ENCODE measurements around the gene PITHD1.
A peak's percentile ranks its signal among the peaks of the same experiment; 100 is the strongest.
"Not testable (repeated sequence)": the region's sequence is repeated elsewhere in the genome, so short reads cannot be mapped to it uniquely, and the experiment has no call there.

The PITHD1 gene, protein sequence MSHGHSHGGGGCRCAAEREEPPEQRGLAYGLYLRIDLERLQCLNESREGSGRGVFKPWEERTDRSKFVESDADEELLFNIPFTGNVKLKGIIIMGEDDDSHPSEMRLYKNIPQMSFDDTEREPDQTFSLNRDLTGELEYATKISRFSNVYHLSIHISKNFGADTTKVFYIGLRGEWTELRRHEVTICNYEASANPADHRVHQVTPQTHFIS

DNA sequence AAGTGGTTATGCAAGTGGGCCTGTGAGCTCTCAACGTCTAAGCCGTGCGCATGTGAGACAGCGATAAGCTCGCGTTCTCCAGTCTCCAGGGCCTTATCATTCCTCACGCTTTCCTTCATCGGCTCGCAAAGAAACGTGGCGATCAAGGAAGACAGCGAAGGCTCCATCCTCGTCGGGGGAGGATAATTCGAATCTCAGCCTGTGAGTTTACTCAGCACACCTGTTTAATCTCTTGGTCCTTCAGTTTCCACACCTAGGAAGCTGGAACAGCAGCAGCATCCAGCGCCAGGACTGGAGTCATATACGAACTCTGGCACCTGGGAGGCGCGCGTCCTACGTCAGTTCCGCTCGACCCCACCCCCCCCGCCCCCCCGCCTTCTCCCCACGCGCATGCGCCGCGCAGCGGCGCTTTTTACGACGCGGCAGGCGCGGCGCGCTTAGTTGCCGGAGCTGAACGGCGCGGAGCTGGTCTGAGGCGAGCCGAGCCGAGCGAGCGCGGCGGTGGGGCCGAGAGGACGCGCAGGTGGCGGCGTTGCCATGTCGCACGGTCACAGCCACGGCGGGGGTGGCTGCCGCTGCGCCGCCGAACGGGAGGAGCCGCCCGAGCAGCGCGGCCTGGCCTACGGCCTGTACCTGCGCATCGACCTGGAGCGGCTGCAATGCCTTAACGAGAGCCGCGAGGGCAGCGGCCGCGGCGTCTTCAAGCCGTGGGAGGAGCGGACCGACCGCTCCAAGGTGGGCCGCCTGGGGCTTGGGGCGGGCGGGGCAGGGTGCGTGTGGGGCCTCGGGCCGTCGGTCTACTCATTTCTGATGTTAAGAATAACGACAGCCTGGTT lies at the start of gene PITHD1:
Gene PITHD1 (plus strand): TSS at position 440 of the 836 bp plus-strand sequence. CDS start 98 bp downstream, at position 538.
- DNase-seq (ENCODE audit: low read depth): peak; percentile 55

DNA sequence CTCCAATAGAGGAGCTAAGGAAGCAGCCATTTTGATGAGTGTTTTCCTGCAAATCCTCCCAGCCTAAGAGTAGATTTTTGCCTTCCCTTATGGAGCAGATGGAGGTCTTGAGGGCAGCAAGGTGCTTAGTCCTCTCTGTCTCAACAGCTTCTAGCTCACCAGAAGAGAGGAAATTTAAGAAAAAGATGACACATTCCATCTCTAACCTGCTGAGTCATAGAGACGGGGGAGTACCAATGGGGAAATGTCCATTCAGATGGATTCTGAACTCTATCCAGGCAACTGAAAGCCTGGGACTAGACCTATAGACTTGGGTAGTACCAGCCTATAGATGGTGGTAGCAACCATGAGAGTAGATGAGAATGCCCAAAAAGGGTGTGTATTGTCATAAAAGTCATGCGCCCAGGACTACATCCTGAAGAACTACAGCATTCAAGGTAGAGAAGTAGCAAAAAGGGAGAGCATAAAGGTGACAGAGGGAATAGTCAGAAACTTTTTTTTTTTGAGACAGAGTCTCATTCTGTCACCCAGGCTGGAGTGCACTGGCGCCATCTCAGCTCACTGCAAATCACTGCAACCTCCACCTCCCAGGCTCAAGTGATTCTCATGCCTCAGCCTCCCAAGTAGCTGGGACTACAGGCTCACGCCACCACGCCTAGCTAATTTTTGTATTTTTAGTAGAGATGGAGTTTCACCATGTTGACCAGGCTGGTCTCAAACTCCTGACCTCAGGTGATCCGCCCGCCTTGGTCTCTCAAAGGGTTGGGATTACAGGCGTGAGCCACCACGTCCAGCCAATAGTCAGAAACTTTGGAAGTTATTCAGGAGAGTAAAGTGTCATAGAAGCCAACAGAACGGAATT lies 45.6 kb upstream of the PITHD1 start:
- no peak for DNase-seq (ENCODE audit: low read depth)

DNA sequence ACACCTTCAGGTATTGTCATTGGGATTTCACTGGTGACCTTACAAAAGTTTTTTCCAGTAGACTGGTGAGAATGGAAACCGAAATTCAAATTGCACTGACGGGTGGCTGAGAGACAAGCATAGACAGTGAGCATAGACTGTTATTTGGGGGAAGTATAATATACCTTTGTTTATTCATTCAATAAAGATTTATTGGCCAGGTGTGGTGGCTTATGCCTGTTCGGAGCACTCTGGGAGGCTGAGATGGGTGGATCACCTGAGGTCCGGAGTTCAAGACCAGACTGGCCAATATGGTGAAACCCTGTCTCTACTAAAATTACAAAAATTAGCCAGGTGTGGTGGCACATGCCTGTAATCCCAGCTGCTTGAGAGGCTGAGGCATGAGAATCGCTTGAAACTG lies 44.9 kb upstream of the PITHD1 start:
- DNase-seq (ENCODE audit: low read depth): not testable (repeated sequence)

DNA sequence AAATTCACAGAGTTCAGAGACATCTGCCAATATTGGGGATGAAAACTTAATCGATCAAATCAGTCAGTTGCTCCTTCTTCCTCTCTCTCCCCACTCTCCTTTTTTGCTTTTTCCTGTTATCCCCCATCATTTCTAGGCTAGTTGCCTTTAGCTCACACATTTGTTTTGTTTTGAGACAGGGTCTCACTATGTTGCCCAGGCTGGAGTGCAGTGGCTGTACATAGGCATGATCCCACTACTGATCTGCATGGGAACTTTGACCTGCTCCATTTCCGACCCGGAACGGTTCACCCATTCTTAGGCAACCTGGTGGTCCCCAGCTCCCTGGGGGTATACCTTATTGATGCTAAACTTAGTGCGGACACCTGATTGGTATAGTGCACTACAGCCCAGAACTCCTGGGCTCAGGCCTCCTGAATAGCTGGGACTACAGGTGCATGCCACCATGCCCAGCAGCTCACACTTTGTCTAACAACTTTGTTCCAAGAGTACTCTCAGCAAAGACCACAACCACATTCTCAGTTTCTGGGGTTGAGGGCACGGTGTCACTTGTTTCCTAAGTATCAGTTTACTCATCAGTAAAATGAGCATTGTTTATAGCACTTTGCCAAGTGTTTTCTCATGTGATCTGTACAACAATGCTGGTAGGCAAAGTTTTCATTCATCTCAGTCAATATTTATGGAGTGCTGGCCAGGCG lies 41.6 kb upstream of the PITHD1 start:
- no peak for DNase-seq (ENCODE audit: low read depth)

DNA sequence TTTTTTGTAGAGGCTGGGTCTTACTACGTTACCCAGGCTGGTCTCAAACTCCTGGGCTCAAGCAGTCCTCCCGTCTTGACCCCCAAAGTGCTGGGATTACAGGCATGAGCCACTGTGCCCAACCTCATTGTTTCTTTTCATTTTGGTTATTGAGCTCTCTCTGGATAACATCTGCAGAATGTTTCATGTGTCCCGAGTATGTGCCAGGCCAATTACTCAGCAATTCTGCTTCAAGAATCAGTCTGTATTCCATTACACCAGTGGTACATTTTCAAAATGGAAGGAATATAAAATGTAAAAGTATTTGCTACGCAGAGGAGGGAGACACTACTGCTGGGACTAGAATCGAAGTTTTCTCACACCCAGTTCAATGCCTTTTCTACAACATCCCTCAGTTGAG lies 36.6 kb upstream of the PITHD1 start:
- no peak for DNase-seq (ENCODE audit: low read depth)

DNA sequence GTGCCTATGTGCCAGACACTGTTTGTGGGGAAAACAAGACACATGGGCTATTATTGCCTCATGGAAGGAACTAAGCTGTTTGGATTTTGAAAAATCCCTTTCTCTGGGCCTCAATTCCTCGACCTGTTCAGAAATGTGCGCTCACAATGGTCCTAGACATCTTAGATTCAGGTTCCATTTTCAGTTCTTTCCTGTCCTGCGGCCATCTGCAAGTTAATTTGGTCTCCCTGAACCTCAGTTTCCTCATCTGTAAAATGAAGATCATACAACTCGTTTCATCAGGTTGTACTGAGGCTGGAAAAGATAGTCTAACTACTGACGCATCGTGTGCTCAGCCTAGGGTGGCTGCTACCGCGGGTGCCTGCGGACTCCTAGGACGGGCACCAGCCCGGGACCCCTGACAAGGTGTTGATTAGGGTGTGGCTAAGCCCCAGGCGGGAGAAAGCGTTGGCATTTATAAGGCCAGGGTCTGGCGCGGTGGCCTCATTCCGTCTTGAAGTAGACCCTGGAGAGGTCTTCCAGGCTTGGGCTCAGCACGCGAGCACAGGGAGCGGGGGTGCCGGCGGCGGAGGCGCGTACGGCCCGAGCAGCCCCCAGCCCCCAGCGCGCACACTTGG lies 35.4 kb upstream of the PITHD1 start:
- DNase-seq (ENCODE audit: low read depth): no peak

DNA sequence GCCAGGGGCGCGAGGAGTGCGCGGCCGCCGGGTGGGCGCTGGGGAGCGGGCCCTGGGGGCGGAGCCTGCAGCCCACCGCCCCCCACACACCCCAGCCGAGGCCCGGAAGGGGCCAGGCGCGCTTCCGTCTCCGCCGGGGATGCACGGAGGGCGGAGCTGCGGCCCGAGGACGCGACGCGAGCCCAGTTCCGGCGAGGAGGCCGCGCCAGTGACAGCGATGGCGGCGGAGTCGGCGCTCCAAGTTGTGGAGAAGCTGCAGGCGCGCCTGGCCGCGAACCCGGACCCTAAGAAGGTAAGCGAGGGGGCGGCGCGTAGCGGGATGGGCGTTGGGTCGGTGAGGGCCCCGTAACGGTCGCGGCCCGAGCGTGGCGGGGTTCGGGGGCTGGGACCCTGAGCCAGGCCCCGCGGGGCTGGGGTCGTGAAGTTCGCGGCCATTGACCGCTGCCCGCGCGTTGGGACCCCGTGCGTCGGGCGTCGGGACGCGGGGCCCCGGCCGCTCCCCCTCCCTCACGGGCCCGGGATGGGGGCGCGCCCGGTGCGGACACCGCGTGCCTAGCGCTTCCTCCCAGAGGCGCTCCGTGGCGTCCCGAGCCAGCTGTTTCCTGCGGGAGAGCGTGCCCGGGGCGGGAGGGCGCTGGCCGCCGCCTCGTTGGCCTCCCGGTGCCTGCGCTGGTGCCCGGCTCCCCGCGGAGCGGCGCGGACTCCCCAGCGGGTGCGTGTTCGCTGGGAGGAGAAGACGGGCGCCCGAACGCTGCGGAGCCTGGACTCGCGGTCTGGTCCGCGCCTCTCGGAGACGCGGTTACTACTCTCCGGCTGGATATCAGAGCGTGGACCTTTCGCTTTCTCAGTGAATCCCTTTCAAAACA lies 34.7 kb upstream of the PITHD1 start, which contains the start of gene ELOA:
Gene ELOA (plus strand): TSS at position 185 of the 866 bp plus-strand sequence. CDS start 33 bp downstream, at position 218.
- DNase-seq (ENCODE audit: low read depth): peak; percentile 50

DNA sequence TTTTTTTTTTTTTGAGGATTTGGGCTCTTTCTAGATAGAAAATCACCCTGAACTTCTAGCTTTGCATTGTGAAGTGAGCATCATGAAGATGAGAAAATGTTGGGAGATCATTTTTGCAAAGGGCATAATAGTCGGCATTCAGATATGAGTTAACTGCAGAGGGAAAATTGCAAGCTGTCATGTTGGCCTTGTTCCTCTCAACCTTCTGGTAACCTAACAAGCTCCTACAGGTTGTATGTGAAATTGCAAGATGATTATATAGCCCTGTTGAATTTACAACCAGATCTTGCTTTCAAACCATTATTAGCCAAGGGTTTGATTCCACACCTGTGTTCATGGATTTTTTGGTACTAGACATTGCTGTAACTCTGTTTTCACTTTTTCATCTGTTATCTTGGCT lies 32.7 kb upstream of the PITHD1 start:
- DNase-seq (ENCODE audit: low read depth): no peak

DNA sequence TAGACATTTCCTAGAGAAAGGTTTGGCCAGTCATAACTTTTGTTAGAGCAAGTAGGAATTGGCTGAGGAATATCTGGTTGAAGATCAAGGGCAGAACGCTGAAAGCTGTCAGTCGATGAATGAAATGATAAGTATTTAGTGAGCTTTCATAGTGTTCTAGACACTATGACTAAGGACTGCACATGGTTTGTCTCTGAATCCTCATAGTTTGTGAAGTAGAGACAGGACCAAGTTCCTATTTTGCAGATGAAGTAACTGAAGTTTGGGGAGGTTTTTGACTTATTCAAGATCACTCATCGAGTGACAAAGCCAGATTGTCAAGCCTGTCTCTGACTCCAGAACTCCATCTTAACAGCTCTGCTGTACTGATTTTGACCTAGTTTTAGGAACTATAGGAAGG lies 30.2 kb upstream of the PITHD1 start:
- no peak for DNase-seq (ENCODE audit: low read depth)

DNA sequence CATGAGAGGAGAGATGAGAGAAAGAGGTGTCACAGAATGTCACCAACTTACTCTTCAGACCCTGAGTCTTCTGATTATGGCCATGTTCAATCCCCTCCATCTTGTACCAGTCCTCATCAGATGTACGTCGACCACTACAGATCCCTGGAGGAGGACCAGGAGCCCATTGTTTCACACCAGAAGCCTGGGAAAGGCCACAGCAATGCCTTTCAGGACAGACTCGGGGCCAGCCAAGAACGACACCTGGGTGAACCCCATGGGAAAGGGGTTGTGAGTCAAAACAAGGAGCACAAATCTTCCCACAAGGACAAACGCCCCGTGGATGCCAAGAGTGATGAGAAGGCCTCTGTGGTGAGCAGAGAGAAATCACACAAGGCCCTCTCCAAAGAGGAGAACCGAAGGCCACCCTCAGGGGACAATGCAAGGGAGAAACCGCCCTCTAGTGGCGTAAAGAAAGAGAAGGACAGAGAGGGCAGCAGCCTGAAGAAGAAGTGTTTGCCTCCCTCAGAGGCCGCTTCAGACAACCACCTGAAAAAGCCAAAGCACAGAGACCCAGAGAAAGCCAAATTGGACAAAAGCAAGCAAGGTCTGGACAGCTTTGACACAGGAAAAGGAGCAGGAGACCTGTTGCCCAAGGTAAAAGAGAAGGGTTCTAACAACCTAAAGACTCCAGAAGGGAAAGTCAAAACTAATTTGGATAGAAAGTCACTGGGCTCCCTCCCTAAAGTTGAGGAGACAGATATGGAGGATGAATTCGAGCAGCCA lies 27.0 kb upstream of the PITHD1 start:
- no peak for DNase-seq (ENCODE audit: low read depth)

DNA sequence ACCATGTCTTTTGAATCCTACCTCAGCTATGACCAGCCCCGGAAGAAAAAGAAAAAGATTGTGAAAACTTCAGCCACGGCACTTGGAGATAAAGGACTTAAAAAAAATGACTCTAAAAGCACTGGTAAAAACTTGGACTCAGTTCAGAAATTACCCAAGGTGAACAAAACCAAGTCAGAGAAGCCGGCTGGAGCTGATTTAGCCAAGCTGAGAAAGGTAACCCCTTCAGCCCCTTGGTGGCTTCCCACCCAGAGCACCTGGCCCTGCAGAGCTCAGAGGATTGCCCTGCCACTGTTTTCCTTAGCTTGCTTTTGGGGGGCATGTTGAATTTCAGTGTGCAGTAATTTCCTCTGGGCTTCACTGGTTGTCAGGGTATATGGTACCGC lies 26.4 kb upstream of the PITHD1 start:
- DNase-seq (ENCODE audit: low read depth): no peak

DNA sequence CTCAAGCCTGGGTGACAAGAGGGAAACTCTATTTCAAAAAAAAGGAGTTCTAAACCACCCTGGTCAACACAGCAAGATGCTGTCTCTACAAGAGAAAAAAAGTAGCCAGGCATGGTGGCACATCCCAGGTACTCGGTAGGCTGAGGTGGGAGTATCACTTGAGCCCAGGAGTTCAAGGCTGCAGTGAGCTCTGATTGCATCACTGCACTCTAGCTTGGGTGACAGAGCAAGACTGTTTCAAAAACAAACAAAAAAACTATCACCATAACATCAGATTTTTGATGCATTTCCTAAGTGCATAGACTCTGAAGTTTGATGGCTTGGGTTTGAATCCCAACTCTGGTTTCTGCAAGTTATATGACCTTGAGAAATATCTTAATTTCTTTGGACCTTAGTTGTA lies 25.3 kb upstream of the PITHD1 start:
- no peak for DNase-seq (ENCODE audit: low read depth)

DNA sequence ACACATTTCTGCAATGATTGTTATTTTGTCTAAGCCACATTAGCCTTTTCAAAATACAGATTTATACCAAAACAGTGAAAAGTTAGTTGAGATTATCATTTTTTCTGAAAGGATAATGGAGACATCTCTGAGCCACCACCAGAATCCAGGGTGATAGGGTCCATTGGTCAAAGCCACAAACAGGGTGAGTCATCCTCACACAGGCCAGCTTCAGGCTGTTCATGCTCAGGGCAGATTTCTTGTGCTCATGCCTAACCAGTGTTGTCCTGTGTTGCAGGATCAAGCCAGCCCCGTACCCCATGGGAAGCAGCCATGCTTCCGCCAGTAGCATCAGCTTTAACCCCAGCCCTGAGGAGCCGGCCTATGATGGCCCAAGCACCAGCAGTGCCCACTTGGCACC lies 21.5 kb upstream of the PITHD1 start:
- no peak for DNase-seq (ENCODE audit: low read depth)

DNA sequence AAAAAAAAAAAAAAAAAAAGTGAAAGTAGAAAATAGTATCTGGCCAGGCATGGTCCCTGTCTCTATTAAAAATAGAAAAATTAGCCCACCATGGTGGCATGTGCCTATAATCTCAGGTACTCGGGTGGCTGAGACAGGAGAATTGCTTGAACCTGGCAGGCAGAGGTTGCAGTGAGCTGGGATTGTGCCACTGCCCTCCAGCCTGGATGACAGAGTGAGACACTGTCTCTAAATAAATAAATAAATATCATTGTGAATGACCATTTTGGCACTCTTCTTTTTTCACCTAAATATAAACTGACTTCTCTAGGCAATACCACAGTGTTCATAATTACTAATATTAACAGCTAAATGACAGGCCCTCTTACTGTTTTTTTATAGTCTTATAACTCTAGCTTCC lies 20.4 kb upstream of the PITHD1 start:
- no peak for DNase-seq (ENCODE audit: low read depth)

DNA sequence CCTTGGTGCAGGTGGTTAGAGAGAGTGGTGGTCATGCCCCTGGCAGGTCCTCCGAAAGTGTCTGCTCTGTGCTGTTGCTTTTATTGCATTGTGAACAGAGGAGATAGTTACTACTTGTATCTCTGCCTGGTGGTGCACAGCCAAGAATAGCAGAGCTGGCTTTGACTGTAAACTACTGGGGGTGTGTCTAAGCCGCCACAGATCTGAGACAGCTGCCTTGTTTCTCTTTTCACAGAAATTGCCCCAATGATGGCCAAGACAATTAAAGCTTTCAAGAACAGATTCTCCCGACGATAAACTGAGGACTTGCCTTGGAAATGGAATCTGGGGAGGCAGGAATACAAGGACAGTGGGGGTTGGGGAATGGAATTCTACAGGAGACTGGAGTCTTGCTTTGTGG lies 18.9 kb upstream of the PITHD1 start:
- DNase-seq (ENCODE audit: low read depth): no peak

DNA sequence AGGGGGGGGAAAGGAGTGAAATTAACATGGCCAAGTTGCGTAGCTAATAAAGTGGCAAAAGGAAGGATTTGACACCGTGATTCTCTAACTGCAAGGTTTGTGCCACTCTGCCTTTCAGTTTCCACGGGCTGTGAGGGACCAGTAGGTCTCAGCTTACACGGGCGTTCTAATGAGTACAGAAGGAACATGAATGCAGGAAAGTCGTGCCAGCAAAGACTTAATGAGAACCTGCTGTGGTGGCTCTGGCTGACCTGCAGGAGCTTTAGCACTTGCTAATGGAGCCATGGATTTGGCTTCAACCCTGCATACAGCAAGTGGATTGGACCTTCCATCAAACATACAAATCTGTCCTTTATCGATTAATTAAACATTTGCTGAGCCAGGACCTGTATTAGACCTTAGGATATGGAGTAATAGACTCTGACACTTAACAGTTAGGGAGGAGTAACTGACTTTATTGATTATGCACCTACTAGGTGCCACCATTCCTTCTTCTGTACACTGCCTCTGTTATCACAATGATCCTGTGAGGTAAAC lies 15.1 kb upstream of the PITHD1 start:
- DNase-seq (ENCODE audit: low read depth): no peak

DNA sequence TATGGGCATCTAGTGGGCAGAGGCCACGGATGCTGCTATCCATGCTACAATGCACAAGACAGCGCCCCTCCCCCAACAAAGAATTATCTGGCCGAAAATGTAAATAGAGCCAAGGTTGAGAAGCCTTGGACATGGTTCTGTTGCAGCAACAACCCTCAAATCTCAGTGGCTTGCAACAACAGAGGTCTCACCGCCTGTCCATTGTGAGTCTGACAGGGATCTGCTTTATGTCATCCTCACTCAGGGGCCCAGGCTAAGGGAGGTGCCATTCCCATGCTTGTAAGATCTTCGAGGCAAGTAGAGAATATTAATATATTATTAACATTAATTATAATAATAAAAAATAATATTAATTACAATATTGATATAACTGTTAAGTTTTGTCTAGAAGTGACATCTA lies 9.5 kb upstream of the PITHD1 start:
- DNase-seq (ENCODE audit: low read depth): no peak

DNA sequence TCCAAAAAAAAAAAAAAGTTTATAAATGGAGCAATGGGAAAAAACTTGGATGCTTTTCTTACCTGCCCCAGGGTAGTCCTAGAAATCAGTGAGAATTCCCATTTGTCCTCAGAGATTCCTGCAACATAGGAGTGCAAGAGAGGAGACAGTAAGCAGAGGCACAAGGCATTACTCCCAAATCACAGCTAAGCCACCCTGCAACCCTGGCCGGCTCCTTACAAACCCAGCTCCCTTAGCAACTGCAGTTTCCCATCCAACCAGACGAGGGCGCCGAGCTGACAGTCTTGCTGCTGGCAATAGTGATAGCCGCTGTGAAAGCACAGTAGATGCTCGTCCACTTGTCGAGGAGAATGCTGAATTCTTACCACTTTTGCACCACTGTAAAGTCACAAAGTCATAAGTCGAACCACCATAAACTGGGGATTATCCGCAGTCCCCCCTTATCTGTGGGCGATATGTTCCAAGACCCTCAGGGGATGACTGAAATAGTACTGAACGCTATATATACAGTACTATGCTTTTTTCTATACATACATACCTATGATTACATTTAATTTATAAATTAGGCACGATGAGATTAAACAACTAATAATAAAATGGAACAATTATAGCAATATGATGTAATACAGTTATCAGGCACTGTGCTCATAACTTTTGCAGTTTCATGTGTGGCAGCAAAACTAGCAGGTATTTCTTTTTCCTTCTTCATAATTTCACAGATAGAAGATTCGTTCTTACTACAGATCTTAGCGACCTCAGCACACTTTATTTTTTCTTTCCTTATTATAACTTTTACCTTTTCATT lies 6.0 kb upstream of the PITHD1 start:
- DNase-seq (ENCODE audit: low read depth): peak; percentile 74

DNA sequence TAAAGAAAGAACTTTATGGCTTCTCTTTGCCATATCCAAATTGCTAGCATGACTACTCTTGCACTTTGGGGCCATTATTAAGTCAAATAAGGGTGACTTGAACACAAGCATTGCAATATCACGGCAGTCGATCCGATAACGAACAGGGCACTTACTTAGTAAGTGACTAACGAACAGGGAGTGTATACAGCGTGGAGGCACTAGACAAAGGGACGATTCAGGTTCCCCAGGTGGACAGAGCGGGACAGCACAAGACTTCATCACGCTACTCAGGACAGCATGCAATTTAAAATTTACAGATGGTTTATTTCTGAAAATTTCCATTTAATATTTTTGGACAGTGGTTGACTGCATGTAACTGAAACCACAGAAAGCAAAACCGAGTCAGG lies 5.4 kb upstream of the PITHD1 start:
- no peak for DNase-seq (ENCODE audit: low read depth)

All from stimulated activated CD8-positive, alpha-beta memory T cell treated with anti-CD3 and anti-CD28 coated beads, Interleukin-15, amount 100 ng/mL, for 24 hours (primary cell).